IMR-90 (cell line): Measurements from ENCODE around the gene RFXANK. TPM values are rescaled to one million over a fixed set of nuclear protein-coding genes. Genes with fewer than 3 reads are reported as not detected.

ENCODE experiments used
- ATAC-seq: fragments of 200-7000 bp; cut with Tn5 transposase; 2 replicates; pipeline ENCODE4 v1.9.1; 2020; ENCODE audit warnings: low read depth, mild to moderate bottlenecking, moderate library complexity
- BruUV-seq: library from RNA; stranded (reverse); fragments of 400-500 nt; replicated peaks from 2 replicates; lab custom pipeline; 2021; lab: Mats Ljungman, UMichigan
- CTCF ChIA-PET: fragments of 300-600 bp; formaldehyde crosslinking; extraction: SDS; loops from one replicate; lab custom pipeline; 2021; ENCODE audit warnings: antibody characterized with exemption; lab: Yijun Ruan, JAX
- POLR2A ChIA-PET: fragments of 300-600 bp; sonication (Branson Sonifier 250); formaldehyde crosslinking; loops from one replicate; lab custom pipeline; 2022; ENCODE audit warnings: antibody characterized with exemption; ENCODE audit not compliant: unreplicated experiment; lab: Charles Lee
- DNase-seq: peaks from one replicate; pipeline ENCODE4 v3.0.0; 2013
- H2AFZ ChIP-seq: replicated peaks from 2 replicates; pipeline ENCODE3; 2013; ENCODE audit warnings: low read length, mild to moderate bottlenecking; ENCODE audit not compliant: poor library complexity
- H2AK5ac ChIP-seq: 2 replicates; pipeline ENCODE4 v1.6.1; 2013; ENCODE audit warnings: low read depth, low read length, inconsistent platforms
- H2AK9ac ChIP-seq: replicated peaks from 2 replicates; pipeline ENCODE3; 2013; ENCODE audit warnings: mild to moderate bottlenecking, low read depth, low read length, moderate library complexity; ENCODE audit not compliant: poor library complexity
- H2BK120ac ChIP-seq: 2 replicates; pipeline ENCODE4 v1.6.1; 2013; ENCODE audit warnings: low read depth, low read length, inconsistent platforms
- H2BK15ac ChIP-seq: 3 replicates; pipeline ENCODE4 v1.6.1; 2013; ENCODE audit warnings: low read depth, low read length, inconsistent platforms
- H2BK20ac ChIP-seq: 2 replicates; pipeline ENCODE4 v1.6.1; 2013; ENCODE audit warnings: low read depth, mild to moderate bottlenecking, inconsistent platforms, low read length, moderate library complexity
- H2BK5ac ChIP-seq: 2 replicates; pipeline ENCODE4 v1.6.1; 2013; ENCODE audit warnings: mild to moderate bottlenecking, low read depth, low read length, inconsistent platforms; ENCODE audit not compliant: poor library complexity, severe bottlenecking
- H3K14ac ChIP-seq: replicated peaks from 2 replicates; pipeline ENCODE4 v1.6.1; 2013; ENCODE audit warnings: low read depth, low read length, inconsistent platforms
- H3K18ac ChIP-seq: 2 replicates; pipeline ENCODE4 v1.6.1; 2013; ENCODE audit warnings: low read depth, low read length, control low read depth
- H3K23ac ChIP-seq: 2 replicates; pipeline ENCODE4 v1.6.1; 2013; ENCODE audit warnings: low read depth, low read length, inconsistent platforms
- H3K27ac ChIP-seq: 2 replicates; pipeline ENCODE4 v1.5.1; 2013; ENCODE audit warnings: mild to moderate bottlenecking, control low read depth, low read length; ENCODE audit not compliant: insufficient read depth
- H3K27me3 ChIP-seq: 2 replicates; pipeline ENCODE4 v1.6.1; 2013; ENCODE audit warnings: low read length; ENCODE audit not compliant: control insufficient read depth, insufficient read depth
- H3K36me3 ChIP-seq: 2 replicates; pipeline ENCODE4 v1.6.1; 2013; ENCODE audit warnings: low read length, mixed read lengths; ENCODE audit not compliant: control insufficient read depth, insufficient read depth
- H3K4ac ChIP-seq: 2 replicates; pipeline ENCODE4 v1.6.1; 2013; ENCODE audit warnings: low read depth, low read length, inconsistent platforms
- H3K4me1 ChIP-seq: 2 replicates; pipeline ENCODE4 v1.6.1; 2013; ENCODE audit warnings: low read length, mixed read lengths; ENCODE audit not compliant: control insufficient read depth, insufficient read depth
- H3K4me2 ChIP-seq: 2 replicates; pipeline ENCODE4 v1.6.1; 2013; ENCODE audit warnings: low read depth, mild to moderate bottlenecking, control low read depth, low read length, moderate library complexity
- H3K4me3 ChIP-seq: 2 replicates; pipeline ENCODE4 v1.5.1; 2013; ENCODE audit warnings: low read depth, mild to moderate bottlenecking, control low read depth, low read length, moderate library complexity; ENCODE audit not compliant: insufficient read depth
- H3K56ac ChIP-seq: 2 replicates; pipeline ENCODE4 v1.6.1; 2013; ENCODE audit warnings: low read length, inconsistent platforms; ENCODE audit not compliant: insufficient read depth; ENCODE audit errors: extremely low read depth
- H3K79me1 ChIP-seq, 2 experiments: 2 replicates each; pipeline ENCODE4 v1.6.1; 2013; ENCODE audit warnings: low read length in 2 of 2, inconsistent platforms in 1 of 2, low read depth in 1 of 2
- H3K9ac ChIP-seq: 2 replicates; pipeline ENCODE4 v1.6.1; 2013; ENCODE audit warnings: low read depth, low read length, control low read depth
- H3K9me1 ChIP-seq: 2 replicates; pipeline ENCODE4 v1.6.1; 2013; ENCODE audit warnings: low read length, inconsistent platforms; ENCODE audit not compliant: insufficient read depth
- H3K9me3 ChIP-seq: 2 replicates; pipeline ENCODE4 v1.6.1; 2013; ENCODE audit warnings: low read length; ENCODE audit not compliant: control insufficient read depth, insufficient read depth
- H4K20me1 ChIP-seq: 2 replicates; pipeline ENCODE4 v1.6.1; 2013; ENCODE audit warnings: low read length, inconsistent platforms; ENCODE audit not compliant: insufficient read depth
- H4K5ac ChIP-seq: 2 replicates; pipeline ENCODE4 v1.6.1; 2013; ENCODE audit warnings: mild to moderate bottlenecking, low read depth, low read length, control low read depth
- H4K8ac ChIP-seq, 2 experiments: 2 replicates each; pipeline ENCODE4 v1.6.1; 2013; ENCODE audit warnings: low read depth in 2 of 2, low read length in 2 of 2, control low read depth in 1 of 2, inconsistent platforms in 1 of 2
- H4K91ac ChIP-seq: 2 replicates; pipeline ENCODE4 v1.6.1; 2013; ENCODE audit warnings: low read depth, low read length, inconsistent platforms; ENCODE audit not compliant: insufficient read depth
- BHLHE40 ChIP-seq: fragments of 150-350 bp; IDR thresholded peaks from 2 replicates; pipeline ENCODE4 v1.6.1; 2016; ENCODE audit warnings: mild to moderate bottlenecking, low read depth, low read length
- CEBPB ChIP-seq: IDR thresholded peaks from 2 replicates; pipeline ENCODE4 v1.6.1; 2012; ENCODE audit warnings: low read depth, low read length, improper control_type of control experiment
- ELK1 ChIP-seq: fragments of 150-350 bp; IDR thresholded peaks from 2 replicates; pipeline ENCODE4 v1.6.1; 2016; ENCODE audit warnings: low read depth, mild to moderate bottlenecking, low read length, moderate library complexity, borderline replicate concordance
- FOS ChIP-seq: fragments of 150-350 bp; IDR thresholded peaks from 2 replicates; pipeline ENCODE4 v1.6.1; 2016; ENCODE audit warnings: low read depth, low read length
- MAZ ChIP-seq: IDR thresholded peaks from 2 replicates; pipeline ENCODE4 v1.6.1; 2012; ENCODE audit warnings: low read depth, mild to moderate bottlenecking, low read length, improper control_type of control experiment, moderate library complexity, borderline replicate concordance
- MXI1 ChIP-seq: IDR thresholded peaks from 2 replicates; pipeline ENCODE4 v1.6.1; 2012; ENCODE audit warnings: low read depth, mild to moderate bottlenecking, low read length, moderate library complexity, borderline replicate concordance
- NFE2L2 ChIP-seq: fragments of 150-350 bp; IDR thresholded peaks from 2 replicates; pipeline ENCODE4 v1.6.1; 2016; ENCODE audit warnings: low read depth, mild to moderate bottlenecking, low read length
- POLR2A ChIP-seq: IDR thresholded peaks from 2 replicates; pipeline ENCODE4 v1.6.1; 2012; ENCODE audit warnings: mild to moderate bottlenecking, low read depth, low read length
- RAD21 ChIP-seq: IDR thresholded peaks from 2 replicates; pipeline ENCODE4 v1.6.1; 2012; ENCODE audit warnings: low read length, improper control_type of control experiment
- RCOR1 ChIP-seq: IDR thresholded peaks from 2 replicates; pipeline ENCODE4 v1.6.1; 2012; ENCODE audit warnings: mild to moderate bottlenecking, low read length, improper control_type of control experiment; ENCODE audit not compliant: insufficient replicate concordance
- RFX5 ChIP-seq: IDR thresholded peaks from 2 replicates; pipeline ENCODE4 v1.8.0; 2012; ENCODE audit warnings: low read depth, mild to moderate bottlenecking, low read length, moderate library complexity
- SMC3 ChIP-seq: fragments of 150-350 bp; IDR thresholded peaks from 2 replicates; pipeline ENCODE4 v1.6.1; 2016; ENCODE audit warnings: low read depth, mild to moderate bottlenecking, antibody characterized with exemption, low read length, moderate library complexity
- USF2 ChIP-seq: fragments of 150-350 bp; IDR thresholded peaks from 2 replicates; pipeline ENCODE4 v1.6.1; 2017; ENCODE audit warnings: mild to moderate bottlenecking, antibody characterized with exemption, low read length, low read depth
- WGBS, 2 experiments: methylation state at CpG; one replicate each; pipeline versions ENCODE4 v1.1.5 to v1.1.7; 2013; ENCODE audit warnings: missing lambda C conversion rate in 2 of 2; ENCODE audit not compliant: insufficient read length in 1 of 2; ENCODE audit errors: extremely low coverage in 2 of 2; 5-methylcytosine and 5-hydroxymethylcytosine counted together
- dilution Hi-C: fragments of 300-500 bp; cut with HindIII; formaldehyde crosslinking; loops from one replicate; pipeline ENCODE4 v1.14.3; 2018; ENCODE audit warnings: low sequenced_read_pairs; ENCODE audit not compliant: unreplicated experiment
- in situ Hi-C: fragments of 300-500 bp; cut with MboI; formaldehyde crosslinking; loops from 3 replicates; pipeline ENCODE4 v1.14.3; 2019; ENCODE audit warnings: low sequenced_read_pairs, inconsistent platforms, mixed read lengths
- intact Hi-C: fragments of 100-400 bp; cut with micrococcal nuclease; formaldehyde crosslinking; loops from 2 replicates; pipeline ENCODE4 v1.10.0; 2022
- polyA plus RNA-seq, 3 experiments: library from polyadenylated mRNA; depleted of rRNA; stranded (reverse); fragments of >200 nt; gene quantifications; 2 replicates each; pipeline ENCODE4 v1.2.3, GENCODE V29; 2012; ENCODE audit warnings: low replicate concordance in 1 of 3
- total RNA-seq: library from RNA; depleted of rRNA; stranded (reverse); fragments of >200 nt; gene quantifications from 2 replicates; pipeline ENCODE4 v1.2.3, GENCODE V29; 2012

Gene RFXANK
- total and polyA plus RNA-seq, 2 of the 4 experiments (the other 2 are of a cell fraction): 68.3 to 97.8 TPM

GRCh38 chr19:19192910-19193423 lies 909 bp downstream of the RFXANK start:
- Histone ChIP-seq H3K56ac (peak overlapping the region; percentile 88), H3K4ac (peak overlapping the region; percentile 81), H2AFZ (peak overlapping the region; percentile 91), H3K4me2 (peak overlapping the region; percentile 92), H2BK20ac (no peak overlapping the region), H4K8ac (peak overlapping the region; percentile 88 to 95), H4K5ac (peak overlapping the region; percentile 37), H3K27me3 (no peaks in the 10 kb centered on the region), H2BK120ac (peak overlapping the region; percentile 48), H3K9ac (peak overlapping the region; percentile 97), H3K4me1 (peaks cover 6% of the 10 kb centered on the region; the same call in 1 of the 2 replicates), H3K9me3 (no peaks in the 10 kb centered on the region), H2BK15ac (peak overlapping the region; percentile 66; the same call in 1 of the 3 replicates), H3K9me1 (no peaks in the 10 kb centered on the region; the same call in 1 of the 2 replicates), H2AK9ac (peak overlapping the region; percentile 86), H4K20me1 (peaks cover 9% of the 10 kb centered on the region), H3K27ac (peak overlapping the region; percentile 92), H3K4me3 (peak overlapping the region; percentile 78), H3K79me1 (peaks cover 42 to 66% of the 10 kb centered on the region in 2 experiments), H2AK5ac (peak overlapping the region; percentile 68), H3K18ac (peak overlapping the region; percentile 49), H3K14ac (peak overlapping the region; percentile 75), H3K23ac (peak overlapping the region; percentile 66), H3K36me3 (peaks cover 15% of the 10 kb centered on the region), H2BK5ac (peak overlapping the region; percentile 84), H4K91ac (peak overlapping the region; percentile 77)
- intact Hi-C loops: loop anchor here (2.0 kb wide), 1 partner anchor 128 kb away; the partner anchor contains the start of genes MAU2 and SUGP1
- ChIA-PET POLR2A (interaction anchor here (0.5 to 1.0 kb wide), 2 partner anchors 10 to 134 kb away, joined by 3 to 5 read pairs; partner anchors contain the start of gene NR2C2AP), CTCF (interaction anchor here (0.6 kb wide), 1 partner anchor 297 kb away, joined by 4 read pairs; no protein-coding TSS in a partner anchor)
- dilution Hi-C loops: no loop called here
- TF ChIP-seq MXI1: no peak
- TF ChIP-seq RAD21: no peak
- no peak; the same call in 1 of the 2 replicates for TF ChIP-seq POLR2A
- TF ChIP-seq NFE2L2: no peak
- TF ChIP-seq RFX5: no peak
- no peak for TF ChIP-seq ELK1
- TF ChIP-seq RCOR1: no peak
- TF ChIP-seq SMC3: no peak
- TF ChIP-seq BHLHE40: peak; percentile 54
- TF ChIP-seq FOS: no peak
- peak; percentile 42; the same call in 1 of the 2 replicates for TF ChIP-seq USF2
- no peak for TF ChIP-seq MAZ
- TF ChIP-seq CEBPB: no peak
- DNase-seq: no peak
- in situ Hi-C loops: no loop called here
- 0% methylated on average over 6 of the region's 22 CpGs; no CpG with 5 or more reads in 1 of the 2 experiments for WGBS, 2 experiments
- no TSS peak for BruUV-seq
- ATAC-seq: peak; percentile 0
